CD4-positive, alpha-beta T cell treated with Interleukin-4 for 4 hours (primary cell): Measurements from ENCODE around the gene ECI2.
"Not testable (repeated sequence)": the region's sequence is repeated elsewhere in the genome, so short reads cannot be mapped to it uniquely, and the experiment has no call there.

Source experiments
- DNase-seq: peaks from one replicate; pipeline ENCODE4 v3.0.0-alpha.2; 2020

The ECI2 gene

GRCh38 chr6:4138186-4138585 is 2.8 kb upstream of the ECI2 start:
- DNase-seq, result no peak

- DNase-seq, result no peak
These were observed 1.0 kb upstream of the ECI2 start for GRCh38 chr6:4136354-4136831.

DNA sequence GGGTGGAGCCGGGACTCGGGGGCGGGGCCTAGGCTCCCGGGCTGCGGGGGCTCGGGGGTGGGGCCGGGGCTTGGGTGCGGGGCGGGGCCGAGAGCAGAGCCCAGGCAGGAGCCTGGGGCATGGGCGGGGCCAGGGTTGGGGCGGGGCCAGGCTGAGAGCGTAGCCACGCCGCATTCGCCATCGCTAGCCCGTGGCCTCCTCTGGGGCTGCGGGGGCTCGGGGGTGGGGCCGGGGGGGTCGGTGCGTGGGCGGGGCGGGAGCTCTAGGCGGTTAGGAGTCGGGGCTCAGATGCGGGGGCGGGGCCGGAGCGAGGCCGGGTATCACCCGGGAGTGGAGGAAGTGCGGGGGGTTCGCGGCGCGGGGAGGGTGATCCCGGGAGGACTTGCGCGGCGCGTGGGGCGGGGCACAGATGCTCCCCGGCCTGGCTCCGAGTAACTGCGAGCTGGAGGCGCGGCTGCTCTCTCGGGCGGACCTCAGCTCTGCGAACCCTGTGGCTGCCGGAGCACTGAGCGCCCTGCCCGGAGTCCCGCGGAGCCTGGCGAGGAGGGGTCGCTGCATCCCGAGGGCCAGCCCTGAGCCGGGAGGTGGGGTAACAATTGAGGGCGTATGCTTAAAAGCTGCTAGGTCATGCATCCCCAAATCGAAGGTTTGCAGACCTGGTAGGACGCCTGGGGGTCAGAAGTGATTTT is 434 bp upstream of the ECI2 start:
- DNase-seq, result peak; percentile 95

DNA sequence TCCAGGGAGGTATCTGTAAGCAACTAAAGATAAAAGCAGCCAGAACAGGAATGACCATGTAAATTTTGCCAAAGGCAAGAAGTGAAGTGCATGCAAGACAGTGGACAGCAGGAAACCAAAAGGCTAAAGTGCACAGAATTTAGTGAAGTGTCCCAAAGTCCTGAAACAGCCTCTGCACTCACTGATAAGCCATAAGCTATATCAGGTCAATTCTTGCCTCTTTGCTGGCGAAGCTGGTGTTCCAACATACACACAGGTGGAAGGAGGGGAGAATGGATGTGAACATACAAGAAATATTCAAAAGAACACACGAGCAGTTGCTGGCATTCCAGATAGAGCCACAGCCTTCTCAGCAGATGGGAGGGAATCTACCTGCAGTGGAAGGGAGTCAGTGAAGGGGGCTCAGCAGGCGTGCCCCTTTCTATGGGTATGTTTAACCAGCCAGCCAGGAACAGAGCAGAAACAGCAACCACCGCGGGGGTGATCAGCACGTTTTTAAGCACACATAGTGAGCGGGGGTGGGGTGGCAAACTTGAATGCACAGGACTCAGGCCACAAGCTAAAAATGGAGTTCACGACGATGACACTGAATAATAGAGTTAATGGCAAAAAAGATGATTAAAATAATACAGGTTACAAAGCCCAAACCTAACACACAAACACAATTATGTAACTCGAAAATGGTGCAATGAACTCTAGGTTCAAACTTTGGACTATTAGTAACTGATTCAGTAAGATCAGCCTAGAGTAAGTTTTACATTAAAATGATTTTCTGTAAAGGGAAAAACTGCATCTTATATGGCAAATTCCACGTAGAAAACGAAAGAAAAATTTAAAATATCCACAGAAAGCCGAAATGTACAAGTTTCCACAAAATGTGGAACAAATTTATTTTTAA is 1.2 kb downstream of the ECI2 start:
- no peak for DNase-seq

DNA sequence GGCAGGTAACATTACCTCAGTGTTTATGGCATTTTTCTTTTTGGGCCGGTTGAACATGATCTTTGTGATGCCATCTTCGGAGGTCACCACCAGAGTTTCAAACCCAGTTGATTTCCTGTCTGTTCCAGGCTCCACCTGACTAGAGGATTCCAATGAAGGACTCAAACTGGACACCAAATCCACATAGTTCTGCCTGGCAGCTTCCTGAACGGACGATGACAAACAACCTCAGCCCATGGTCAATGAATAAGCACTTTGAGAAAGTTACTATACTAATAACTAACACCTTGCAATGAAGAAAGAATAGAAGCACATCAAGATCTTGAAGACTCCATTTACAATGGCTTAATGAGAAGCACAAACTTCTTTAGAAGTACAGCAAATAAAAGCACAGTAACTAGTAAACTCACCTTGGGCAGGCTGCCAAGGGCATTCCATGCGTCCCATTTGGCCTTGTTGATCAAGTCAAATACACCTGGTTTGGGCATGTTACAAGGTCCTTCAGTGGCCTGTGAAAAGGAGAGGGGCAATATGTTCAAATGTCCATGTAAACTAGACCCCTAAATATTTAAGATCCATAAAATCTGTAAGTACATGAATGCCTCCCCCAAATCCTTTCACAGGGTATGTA is 4.9 kb downstream of the ECI2 start:
- DNase-seq, result no peak

GRCh38 chr6:4129446-4129845 is 5.9 kb downstream of the ECI2 start:
- DNase-seq, result no peak

DNA sequence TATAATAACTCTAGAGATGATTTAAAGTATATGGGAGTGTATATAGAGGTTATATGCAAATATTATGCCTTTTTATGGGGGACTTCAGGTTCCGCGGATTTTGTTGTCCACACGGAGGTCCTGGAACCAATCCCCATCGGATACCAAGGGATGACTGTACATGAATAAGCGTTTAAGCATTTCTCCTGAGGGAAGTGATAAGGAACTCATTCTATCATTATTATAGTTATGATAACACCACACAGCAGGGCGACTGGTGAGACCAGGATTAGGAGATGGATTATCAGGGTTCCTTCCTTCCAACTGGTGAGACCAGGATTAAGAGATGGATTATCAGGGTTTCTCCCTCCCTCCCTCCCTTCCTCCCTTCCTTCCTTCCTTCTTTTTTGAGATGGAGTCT is 6.6 kb downstream of the ECI2 start:
- no peak for DNase-seq

GRCh38 chr6:4128072-4128471 is 7.3 kb downstream of the ECI2 start:
- no peak for DNase-seq

- DNase-seq, result no peak
These were observed 9.2 kb downstream of the ECI2 start for GRCh38 chr6:4125933-4126864.

GRCh38 chr6:4125500-4125899 is 9.9 kb downstream of the ECI2 start:
- DNase-seq, result no peak

- no peak for DNase-seq
These were observed 11.0 kb downstream of the ECI2 start for GRCh38 chr6:4124351-4124750.

GRCh38 chr6:4115741-4116140 is 19.6 kb downstream of the ECI2 start:
- DNase-seq, result no peak

DNA sequence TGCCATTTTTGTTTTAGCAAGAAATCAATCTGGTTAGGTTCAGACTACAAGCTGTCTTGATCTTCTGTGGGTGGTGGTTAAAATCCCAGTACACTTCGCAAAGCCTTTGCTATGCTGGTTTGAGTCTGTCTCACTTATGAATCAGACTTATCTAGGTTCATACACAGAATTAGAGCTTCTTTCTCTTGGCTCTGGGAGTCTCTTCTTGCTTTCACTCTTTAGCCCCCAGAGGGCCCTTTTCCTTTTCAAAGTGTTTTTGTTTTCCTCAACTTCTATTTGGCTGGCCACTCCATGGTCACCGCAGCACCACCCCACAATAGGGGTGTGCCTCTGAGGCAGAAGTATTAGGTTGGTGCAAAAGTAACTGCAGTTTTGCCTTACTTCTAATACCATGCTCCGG is 21.3 kb downstream of the ECI2 start:
- no peak for DNase-seq

DNA sequence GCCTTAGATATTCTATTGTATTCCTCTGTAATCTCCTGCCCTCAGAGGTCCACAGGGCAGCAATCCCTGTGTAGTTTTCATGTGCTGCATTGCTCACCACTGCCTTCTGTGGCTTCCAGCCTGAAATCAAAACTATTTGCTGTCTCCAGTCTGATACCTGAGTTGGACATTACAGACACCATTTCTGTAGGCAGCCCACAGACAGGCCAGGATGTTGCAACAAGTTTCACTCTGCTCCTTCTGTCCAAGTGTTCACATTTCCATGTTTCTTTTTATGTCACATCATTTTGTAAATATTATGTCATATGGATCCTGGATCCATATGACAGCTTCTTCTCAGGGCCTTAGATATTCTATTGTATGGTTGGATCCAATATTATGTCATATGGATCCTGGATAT is 21.7 kb downstream of the ECI2 start:
- DNase-seq, result no peak

DNA sequence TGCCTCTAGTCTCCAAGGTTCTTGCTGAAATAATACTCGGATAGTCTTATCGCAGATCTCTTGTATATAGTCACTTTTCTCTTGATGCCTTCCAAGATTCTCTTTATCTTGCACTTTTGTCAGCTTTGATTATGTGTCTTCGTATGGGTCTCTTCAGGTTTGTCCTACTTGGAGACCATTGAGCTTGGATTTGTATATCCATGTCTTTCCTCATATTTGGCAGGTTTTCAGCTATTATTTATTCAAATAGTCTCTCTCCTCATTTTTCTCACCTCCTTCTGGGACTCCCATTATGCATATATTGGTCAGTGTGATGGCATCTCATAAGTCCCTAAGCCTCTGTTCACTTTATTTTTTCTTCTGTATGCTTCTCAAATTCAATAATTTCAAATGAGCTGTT is 23.0 kb downstream of the ECI2 start:
- no peak for DNase-seq

- not testable (repeated sequence) for DNase-seq
These were observed 26.0 kb downstream of the ECI2 start for GRCh38 chr6:4109363-4109815.

DNA sequence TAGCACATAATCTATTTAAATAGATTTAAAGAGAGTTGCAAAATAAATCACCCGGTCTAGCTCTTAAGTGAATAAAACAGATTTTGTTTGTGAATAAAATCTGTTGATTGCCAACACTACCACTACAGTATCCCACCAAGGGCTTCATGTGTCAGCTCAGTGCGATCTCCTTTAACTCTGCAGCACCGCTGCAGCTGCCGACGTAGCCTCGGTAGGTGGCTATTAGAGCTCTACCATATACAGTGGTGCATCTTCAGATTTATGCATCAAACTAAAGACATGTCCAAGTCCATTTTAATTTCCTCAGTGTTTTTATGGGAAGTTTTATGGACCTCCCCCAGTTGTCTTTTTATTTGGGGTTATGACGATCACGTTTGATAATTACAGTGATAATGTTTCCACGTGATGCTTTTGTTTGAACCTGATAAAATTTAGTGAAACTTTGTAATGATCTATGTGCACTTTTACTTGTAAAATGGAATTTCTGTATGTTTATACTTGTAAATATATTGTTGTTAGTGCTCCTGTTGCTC is 26.7 kb downstream of the ECI2 start:
- no peak for DNase-seq

- no peak for DNase-seq
These were observed 27.5 kb downstream of the ECI2 start for GRCh38 chr6:4107873-4108272.

GRCh38 chr6:4105980-4106536 is 29.3 kb downstream of the ECI2 start:
- no peak for DNase-seq

GRCh38 chr6:4103929-4104328 is 31.4 kb downstream of the ECI2 start:
- no peak for DNase-seq

- no peak for DNase-seq
These were observed 32.6 kb downstream of the ECI2 start for GRCh38 chr6:4102687-4103244.

- DNase-seq, result no peak
These were observed 34.1 kb downstream of the ECI2 start for GRCh38 chr6:4101298-4101697.
